Keratinocyte (primary cell): ENCODE measurements around the gene RGS6. TPM values are rescaled to one million over a fixed set of nuclear protein-coding genes. Genes with fewer than 3 reads are reported as not detected.

Source experiments
- DNase-seq: peaks from one replicate; pipeline ENCODE4 v3.0.0-alpha.2; 2011; ENCODE audit warnings: low read depth, missing footprints, low spot score
- FAIRE-seq: peaks from 2 replicates; lab custom pipeline; 2011; peaks lifted over from hg19 to GRCh38; lab: Jason Lieb, UNC
- H2AFZ ChIP-seq: 2 replicates; pipeline ENCODE4 v1.6.0; 2012; ENCODE audit warnings: low read length, control low read depth, inconsistent platforms; ENCODE audit not compliant: control insufficient read depth
- H3K27ac ChIP-seq: 2 replicates; pipeline ENCODE4 v1.5.1; 2011; ENCODE audit warnings: low read length; ENCODE audit not compliant: control insufficient read depth, insufficient read depth
- H3K27me3 ChIP-seq: 3 replicates; pipeline ENCODE4 v1.6.0; 2011; ENCODE audit warnings: low read length; ENCODE audit not compliant: control insufficient read depth, insufficient read depth; ENCODE audit errors: extremely low read depth
- H3K36me3 ChIP-seq, 2 experiments: 2 replicates in 1 of 2; 3 replicates in 1 of 2; pipeline ENCODE4 v1.5.1; 2011; ENCODE audit warnings: low read length in 2 of 2, mild to moderate bottlenecking in 1 of 2; ENCODE audit not compliant: control insufficient read depth in 2 of 2, insufficient read depth in 2 of 2; ENCODE audit errors: extremely low read depth in 1 of 2
- H3K4me1 ChIP-seq: 3 replicates; pipeline ENCODE4 v1.5.1; 2011; ENCODE audit warnings: low read length; ENCODE audit not compliant: control insufficient read depth, insufficient read depth; ENCODE audit errors: extremely low read depth
- H3K4me2 ChIP-seq: 3 replicates; pipeline ENCODE4 v1.6.0; 2011; ENCODE audit warnings: low read depth, low read length; ENCODE audit not compliant: control insufficient read depth, insufficient read depth; ENCODE audit errors: extremely low read depth
- H3K4me3 ChIP-seq, 3 experiments: fragments of 200-600 bp in 1 of 3; sonication (generic) in 1 of 3; 2 replicates in 2 of 3; 3 replicates in 1 of 3; pipeline ENCODE4 v1.5.1; 2011 to 2016; ENCODE audit warnings: low read length in 3 of 3, mild to moderate bottlenecking in 3 of 3, control low read depth in 2 of 3, inconsistent platforms in 1 of 3, low read depth in 1 of 3, mixed read lengths in 1 of 3, mixed run types in 1 of 3, moderate library complexity in 1 of 3; ENCODE audit not compliant: control insufficient read depth in 2 of 3, insufficient read depth in 2 of 3; ENCODE audit errors: extremely low read depth in 1 of 3
- H3K79me2 ChIP-seq: 2 replicates; pipeline ENCODE4 v1.6.0; 2012; ENCODE audit warnings: low read length; ENCODE audit not compliant: control insufficient read depth, insufficient read depth
- H3K9ac ChIP-seq: 3 replicates; pipeline ENCODE4 v1.6.0; 2011; ENCODE audit warnings: low read length; ENCODE audit not compliant: control insufficient read depth, insufficient read depth; ENCODE audit errors: extremely low read depth
- H3K9me1 ChIP-seq: 3 replicates; pipeline ENCODE4 v1.6.0; 2011; ENCODE audit warnings: low read length; ENCODE audit not compliant: control insufficient read depth, insufficient read depth; ENCODE audit errors: extremely low read depth
- H3K9me3 ChIP-seq: 2 replicates; pipeline ENCODE4 v1.5.1; 2012; ENCODE audit warnings: low read depth, low read length; ENCODE audit not compliant: control insufficient read depth
- H4K20me1 ChIP-seq: 3 replicates; pipeline ENCODE4 v1.6.0; 2011; ENCODE audit warnings: low read length; ENCODE audit not compliant: control insufficient read depth, insufficient read depth; ENCODE audit errors: extremely low read depth
- EZH2 ChIP-seq: IDR thresholded peaks from one replicate; pipeline ENCODE4 v1.6.1; 2012; ENCODE audit warnings: inconsistent platforms, mild to moderate bottlenecking, low read length, moderate library complexity
- dilution Hi-C: fragments of 300-500 bp; cut with MboI; formaldehyde crosslinking; loops from one replicate; pipeline ENCODE4 v1.7.0; 2020; ENCODE audit warnings: low sequenced_read_pairs; ENCODE audit not compliant: extremely low pct_ligation_motif_present
- polyA plus RNA-seq, 5 experiments: library from polyadenylated mRNA; depleted of rRNA in 3 of 5; stranded (reverse) in 3 of 5; stranded (forward) in 1 of 5; unstranded in 1 of 5; fragments of >200 nt; gene quantifications; 1 replicate in 1 of 5; 2 replicates in 3 of 5; 3 replicates in 1 of 5; pipeline versions ENCODE4 v1.2.1 to v1.2.3, GENCODE V29; 2011 to 2012; ENCODE audit warnings: missing spikeins in 2 of 5, low read depth in 1 of 5, low replicate concordance in 1 of 5
- TF ChIP-seq, protein P1 (sequence below), 3 experiments: IDR thresholded peaks in 1 of 3; conservative IDR thresholded peaks in 1 of 3; optimal IDR thresholded peaks in 1 of 3; 2 replicates in 2 of 3; 3 replicates in 1 of 3; pipeline versions ENCODE3 to v1.5.1; 2011; ENCODE audit warnings: low read length in 3 of 3, mild to moderate bottlenecking in 3 of 3, moderate library complexity in 2 of 3, control low read depth in 1 of 3, inconsistent platforms in 1 of 3; ENCODE audit not compliant: insufficient read depth in 2 of 3; ENCODE audit errors: extremely low read depth in 1 of 3

RGS6 gene
- polyA plus RNA-seq, 1 donor (not counting 4 experiments of a cell fraction or from before 2014, with no cell fraction given), result not detected

DNA sequence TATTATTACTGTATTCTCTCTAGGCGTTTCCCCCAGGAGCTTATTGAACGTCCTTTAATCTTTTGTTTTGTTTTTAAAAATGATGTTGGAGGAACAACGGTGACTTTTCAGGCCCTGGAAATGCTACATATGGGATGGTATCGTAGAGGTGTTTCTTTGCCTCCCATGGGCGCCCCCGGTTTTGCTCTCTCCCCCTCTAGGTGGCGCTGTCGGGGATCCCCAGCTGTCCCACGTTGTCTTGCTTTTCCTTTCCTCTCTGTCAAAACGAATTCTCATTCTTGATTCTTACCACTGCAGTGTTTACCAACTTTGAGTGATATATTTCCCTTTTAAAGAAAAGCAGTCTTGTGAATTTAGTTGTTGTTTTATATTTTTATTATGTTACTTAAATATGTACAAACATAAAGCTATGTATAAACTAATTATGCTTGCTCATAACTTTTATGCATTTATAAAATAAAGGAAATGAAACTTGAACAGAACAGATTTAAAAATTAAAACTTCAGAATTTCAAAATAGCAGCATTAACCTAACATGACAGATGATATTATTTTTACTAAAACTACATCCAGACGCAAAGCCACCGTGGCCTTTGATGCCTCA is 171.9 kb downstream of the RGS6 start:
- TF ChIP-seq, protein P1, sequence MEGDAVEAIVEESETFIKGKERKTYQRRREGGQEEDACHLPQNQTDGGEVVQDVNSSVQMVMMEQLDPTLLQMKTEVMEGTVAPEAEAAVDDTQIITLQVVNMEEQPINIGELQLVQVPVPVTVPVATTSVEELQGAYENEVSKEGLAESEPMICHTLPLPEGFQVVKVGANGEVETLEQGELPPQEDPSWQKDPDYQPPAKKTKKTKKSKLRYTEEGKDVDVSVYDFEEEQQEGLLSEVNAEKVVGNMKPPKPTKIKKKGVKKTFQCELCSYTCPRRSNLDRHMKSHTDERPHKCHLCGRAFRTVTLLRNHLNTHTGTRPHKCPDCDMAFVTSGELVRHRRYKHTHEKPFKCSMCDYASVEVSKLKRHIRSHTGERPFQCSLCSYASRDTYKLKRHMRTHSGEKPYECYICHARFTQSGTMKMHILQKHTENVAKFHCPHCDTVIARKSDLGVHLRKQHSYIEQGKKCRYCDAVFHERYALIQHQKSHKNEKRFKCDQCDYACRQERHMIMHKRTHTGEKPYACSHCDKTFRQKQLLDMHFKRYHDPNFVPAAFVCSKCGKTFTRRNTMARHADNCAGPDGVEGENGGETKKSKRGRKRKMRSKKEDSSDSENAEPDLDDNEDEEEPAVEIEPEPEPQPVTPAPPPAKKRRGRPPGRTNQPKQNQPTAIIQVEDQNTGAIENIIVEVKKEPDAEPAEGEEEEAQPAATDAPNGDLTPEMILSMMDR (optimal IDR thresholded peaks at IDR 0.05 in 1 of 3, IDR thresholded peaks at IDR 0.05 in 1 of 3, conservative IDR thresholded peaks at IDR 0.05 in 1 of 3; ENCODE audit: extremely low read depth in 1 of 3, insufficient read depth in 2 of 3, low read length in 3 of 3), result peak in 2 of 3 experiments; percentile 31 to 56
- TF ChIP-seq EZH2, result no peak
- dilution Hi-C loops, result no loop called here
- Histone ChIP-seq H3K36me3 (no peaks in the 10 kb centered on the region), H3K4me2 (no peak overlapping the region), H3K79me2 (no peaks in the 10 kb centered on the region), H3K9ac (no peak overlapping the region), H3K9me1 (no peaks in the 10 kb centered on the region), H3K9me3 (no peaks in the 10 kb centered on the region), H3K4me1 (no peaks in the 10 kb centered on the region), H3K27ac (no peak overlapping the region), H4K20me1 (no peaks in the 10 kb centered on the region), H3K4me3 (no peak overlapping the region), H3K27me3 (no peaks in the 10 kb centered on the region), H2AFZ (no peak overlapping the region)
- FAIRE-seq, result no peak
- no peak for DNase-seq

DNA sequence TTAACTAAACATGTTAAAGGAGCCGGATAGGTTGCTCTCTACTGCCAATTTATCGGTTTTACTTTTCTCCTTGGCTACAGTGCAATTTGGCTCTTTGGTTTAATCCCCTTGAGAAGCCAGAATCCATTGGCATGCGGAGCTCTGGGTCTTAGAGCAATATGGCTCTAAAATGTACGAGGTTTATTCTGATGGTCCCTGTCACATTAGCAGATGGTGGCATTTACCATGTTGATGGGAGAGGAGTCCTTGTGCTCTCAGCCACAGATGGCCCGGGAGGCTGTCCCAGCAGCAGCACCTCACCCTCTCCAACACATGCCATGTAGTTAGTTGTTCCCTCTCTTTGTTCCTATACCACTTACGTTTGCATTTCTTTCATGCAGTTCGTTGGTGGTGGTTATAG is 179.7 kb downstream of the RGS6 start:
- Histone ChIP-seq H3K4me1 (no peaks in the 10 kb centered on the region), H3K27me3 (no peaks in the 10 kb centered on the region), H2AFZ (no peak overlapping the region), H3K4me3 (no peak overlapping the region), H3K4me2 (no peak overlapping the region), H3K36me3 (no peaks in the 10 kb centered on the region), H3K9me1 (no peaks in the 10 kb centered on the region), H4K20me1 (no peaks in the 10 kb centered on the region), H3K79me2 (no peaks in the 10 kb centered on the region), H3K9ac (no peak overlapping the region), H3K9me3 (no peaks in the 10 kb centered on the region), H3K27ac (no peak overlapping the region)
- dilution Hi-C loops, result no loop called here
- FAIRE-seq (no peak), DNase-seq (no peak)
- TF ChIP-seq, protein P1 (optimal IDR thresholded peaks at IDR 0.05 in 1 of 3, IDR thresholded peaks at IDR 0.05 in 1 of 3, conservative IDR thresholded peaks at IDR 0.05 in 1 of 3; ENCODE audit: extremely low read depth in 1 of 3, insufficient read depth in 2 of 3, low read length in 3 of 3), result no peak
- no peak for TF ChIP-seq EZH2
